Neural cell (in vitro differentiated cells): ENCODE data around the gene VPS54. TPM values are rescaled to one million over a fixed set of nuclear protein-coding genes. Genes with fewer than 3 reads are reported as not detected.

Source experiments
- H2AFZ ChIP-seq: fragments of 200-600, 300-800 bp; sonication (generic), shearing (Covaris generic); 2 replicates; pipeline ENCODE4 v1.6.0; 2014; ENCODE audit warnings: low read depth, mild to moderate bottlenecking, antibody characterized with exemption, low read length, moderate library complexity
- H3F3A ChIP-seq: fragments of 200-600 bp; shearing (Covaris generic); 2 replicates; pipeline ENCODE4 v1.6.1; 2016; ENCODE audit warnings: mild to moderate bottlenecking, moderate library complexity, mixed read lengths, antibody characterized with exemption, low read length; ENCODE audit not compliant: insufficient read depth, poor library complexity, severe bottlenecking
- H3K27ac ChIP-seq: fragments of 200-600, 300-800 bp; sonication (generic), shearing (Covaris generic); 2 replicates; pipeline ENCODE4 v1.5.1; 2014; ENCODE audit warnings: mild to moderate bottlenecking, low read length, moderate library complexity
- H3K27me3 ChIP-seq: fragments of 300-800, 200-600 bp; sonication (generic), shearing (Covaris generic); 2 replicates; pipeline ENCODE4 v1.6.0; 2014; ENCODE audit warnings: mild to moderate bottlenecking, low read depth, low read length, moderate library complexity; ENCODE audit not compliant: insufficient read depth
- H3K36me3 ChIP-seq: fragments of 300-800, 200-600 bp; sonication (generic), shearing (Covaris generic); 2 replicates; pipeline ENCODE4 v1.5.1; 2014; ENCODE audit warnings: mild to moderate bottlenecking, antibody characterized with exemption, low read length, moderate library complexity; ENCODE audit not compliant: insufficient read depth
- H3K4me2 ChIP-seq: fragments of 300-800, 200-600 bp; sonication (generic), shearing (Covaris generic); 2 replicates; pipeline ENCODE4 v1.6.0; 2014; ENCODE audit warnings: mild to moderate bottlenecking, low read length
- H3K4me3 ChIP-seq: fragments of 300-800, 200-600 bp; sonication (generic), shearing (Covaris generic); 2 replicates; pipeline ENCODE4 v1.5.1; 2014; ENCODE audit warnings: mild to moderate bottlenecking, low read length, moderate library complexity
- H3K79me2 ChIP-seq: fragments of 200-600 bp; shearing (Covaris generic); replicated peaks from 2 replicates; pipeline ENCODE4 v1.6.0; 2014; ENCODE audit warnings: mild to moderate bottlenecking, low read length, moderate library complexity; ENCODE audit not compliant: insufficient read depth
- H3K9ac ChIP-seq: fragments of 300-800, 200-600 bp; sonication (generic), shearing (Covaris generic); 2 replicates; pipeline ENCODE4 v1.6.1; 2016; ENCODE audit warnings: mild to moderate bottlenecking, low read length, mixed read lengths
- H3K9me2 ChIP-seq: fragments of 200-600 bp; shearing (Covaris generic); 2 replicates; pipeline ENCODE4 v1.6.1; 2016; ENCODE audit warnings: mild to moderate bottlenecking, low read length, mixed read lengths; ENCODE audit not compliant: insufficient read depth
- H3K9me3 ChIP-seq: fragments of 200-600, 300-800 bp; sonication (generic), shearing (Covaris generic); 2 replicates; pipeline ENCODE4 v1.6.1; 2016; ENCODE audit warnings: mild to moderate bottlenecking, mixed run types, low read length, moderate library complexity, mixed read lengths
- H4K20me1 ChIP-seq: fragments of 200-600 bp; shearing (Covaris generic); 2 replicates; pipeline ENCODE4 v1.6.1; 2016; ENCODE audit warnings: mild to moderate bottlenecking, mixed run types; ENCODE audit not compliant: insufficient read depth
- CTCF ChIP-seq: fragments of 450-650 bp; IDR thresholded peaks from 2 replicates; pipeline ENCODE4 v1.5.1; 2014; ENCODE audit warnings: antibody characterized with exemption, mild to moderate bottlenecking, moderate library complexity; ENCODE audit not compliant: poor library complexity, severe bottlenecking
- EP300 ChIP-seq: fragments of 450-650 bp; conservative IDR thresholded peaks from 2 replicates; pipeline ENCODE4 v1.6.1; 2014; ENCODE audit warnings: antibody characterized with exemption, mild to moderate bottlenecking, moderate library complexity; ENCODE audit not compliant: poor library complexity, severe bottlenecking
- EZH2 ChIP-seq: fragments of 200-600, 300-800 bp; shearing (Covaris generic), sonication (generic); IDR thresholded peaks from 2 replicates; pipeline ENCODE4 v1.6.1; 2014; ENCODE audit warnings: antibody characterized with exemption, low read length, borderline replicate concordance, mild to moderate bottlenecking; ENCODE audit not compliant: insufficient read depth, poor library complexity, severe bottlenecking
- MXI1 ChIP-seq: fragments of 450-650 bp; conservative IDR thresholded peaks from 2 replicates; pipeline ENCODE4 v1.6.1; 2014; ENCODE audit warnings: antibody characterized with exemption, mild to moderate bottlenecking; ENCODE audit not compliant: poor library complexity, severe bottlenecking
- REST ChIP-seq: IDR thresholded peaks from 2 replicates; pipeline ENCODE4 v1.6.1; 2012; ENCODE audit warnings: borderline replicate concordance
- SMC3 ChIP-seq: fragments of 450-650 bp; conservative IDR thresholded peaks from 2 replicates; pipeline ENCODE4 v1.6.1; 2014; ENCODE audit warnings: antibody characterized with exemption, mild to moderate bottlenecking, moderate library complexity; ENCODE audit not compliant: poor library complexity
- polyA plus RNA-seq: library from polyadenylated mRNA; depleted of rRNA; stranded (reverse); fragments of >200 nt; gene quantifications from 2 replicates; pipeline ENCODE4 v1.2.3, GENCODE V29; 2014

VPS54 gene
- polyA plus RNA-seq, 1 donor from 2014 or later = 34.2 TPM

- H3F3A ChIP-seq = no peaks in the 10 kb centered on the region
- no peak overlapping the region for H3K27ac ChIP-seq
- H2AFZ ChIP-seq = no peak overlapping the region
Observed at GRCh38 chr2:64054161-64054915, 35.1 kb upstream of the VPS54 start.

GRCh38 chr2:64052463-64053241 is 33.4 kb upstream of the VPS54 start:
- Histone ChIP-seq H3K9me2 (no peaks in the 10 kb centered on the region), H2AFZ (no peak overlapping the region), H3K79me2 (no peaks in the 10 kb centered on the region), H3K4me3 (no peak overlapping the region), H3K27ac (no peak overlapping the region), H3K27me3 (no peaks in the 10 kb centered on the region), H4K20me1 (no peaks in the 10 kb centered on the region), H3K9ac (no peak overlapping the region), H3F3A (no peaks in the 10 kb centered on the region), H3K36me3 (no peaks in the 10 kb centered on the region), H3K9me3 (no peaks in the 10 kb centered on the region), H3K4me2 (no peak overlapping the region)
- TF ChIP-seq REST = no peak
- no peak for TF ChIP-seq SMC3
- TF ChIP-seq CTCF = no peak
- TF ChIP-seq EZH2 = no peak
- TF ChIP-seq MXI1 = no peak

More at GRCh38 chr2:64054161-64054915, 35.1 kb upstream of the VPS54 start:
- Histone ChIP-seq H3K9ac (no peak overlapping the region), H3K4me3 (no peak overlapping the region), H3K27me3 (no peaks in the 10 kb centered on the region), H3K79me2 (no peaks in the 10 kb centered on the region), H3K9me3 (no peaks in the 10 kb centered on the region), H3K9me2 (no peaks in the 10 kb centered on the region), H3K36me3 (no peaks in the 10 kb centered on the region), H3K4me2 (no peak overlapping the region), H4K20me1 (no peaks in the 10 kb centered on the region)
- TF ChIP-seq SMC3 (no peak), EP300 (no peak)
